ENCODE data around the gene DPY19L1.
"Not testable (repeated sequence)": the region's sequence is repeated elsewhere in the genome, so short reads cannot be mapped to it uniquely, and the experiment has no call there.

The DPY19L1 gene

DNA sequence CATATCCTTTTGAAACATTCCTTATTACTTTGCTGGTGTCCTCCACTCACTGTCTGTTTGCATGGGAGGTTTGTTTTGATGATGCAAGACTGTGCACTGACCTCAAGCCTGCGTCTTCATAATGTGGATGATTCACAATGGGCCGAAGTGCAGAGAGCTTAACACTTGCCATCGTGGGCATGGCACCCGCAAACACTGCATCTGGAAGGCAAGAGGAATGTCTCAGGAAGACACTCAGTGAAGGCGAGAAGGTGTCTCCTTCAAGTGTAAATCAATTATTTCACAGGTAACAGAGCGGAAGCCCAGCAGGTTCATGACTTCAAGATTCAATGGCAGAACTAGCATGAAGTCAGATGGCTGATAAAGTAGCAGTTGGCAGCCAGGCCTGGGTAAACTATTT is 98.1 kb downstream of the DPY19L1 start:
- Histone ChIP-seq H3K27ac (ENCODE audit: poor library complexity, severe bottlenecking) (no peak overlapping the region), H3K4me3 (ENCODE audit: severe bottlenecking) (no peak overlapping the region), H3K4me1 (ENCODE audit: insufficient read depth, poor library complexity, severe bottlenecking) (no peaks in the 10 kb centered on the region), H3K36me3 (ENCODE audit: low read depth) (no peaks in the 10 kb centered on the region), H3K27me3 (ENCODE audit: insufficient read depth, poor library complexity, severe bottlenecking) (no peaks in the 10 kb centered on the region), H3K9me3 (ENCODE audit: severe bottlenecking) (no peaks in the 10 kb centered on the region)
- ATAC-seq (ENCODE audit: low read depth), result 0 out of 3 replicates have a peak, but pooled peaks have one; percentile 19
- DNase-seq (ENCODE audit: low spot score), result no peak
- TF ChIP-seq, protein P1, sequence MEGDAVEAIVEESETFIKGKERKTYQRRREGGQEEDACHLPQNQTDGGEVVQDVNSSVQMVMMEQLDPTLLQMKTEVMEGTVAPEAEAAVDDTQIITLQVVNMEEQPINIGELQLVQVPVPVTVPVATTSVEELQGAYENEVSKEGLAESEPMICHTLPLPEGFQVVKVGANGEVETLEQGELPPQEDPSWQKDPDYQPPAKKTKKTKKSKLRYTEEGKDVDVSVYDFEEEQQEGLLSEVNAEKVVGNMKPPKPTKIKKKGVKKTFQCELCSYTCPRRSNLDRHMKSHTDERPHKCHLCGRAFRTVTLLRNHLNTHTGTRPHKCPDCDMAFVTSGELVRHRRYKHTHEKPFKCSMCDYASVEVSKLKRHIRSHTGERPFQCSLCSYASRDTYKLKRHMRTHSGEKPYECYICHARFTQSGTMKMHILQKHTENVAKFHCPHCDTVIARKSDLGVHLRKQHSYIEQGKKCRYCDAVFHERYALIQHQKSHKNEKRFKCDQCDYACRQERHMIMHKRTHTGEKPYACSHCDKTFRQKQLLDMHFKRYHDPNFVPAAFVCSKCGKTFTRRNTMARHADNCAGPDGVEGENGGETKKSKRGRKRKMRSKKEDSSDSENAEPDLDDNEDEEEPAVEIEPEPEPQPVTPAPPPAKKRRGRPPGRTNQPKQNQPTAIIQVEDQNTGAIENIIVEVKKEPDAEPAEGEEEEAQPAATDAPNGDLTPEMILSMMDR (IDR thresholded peaks at IDR 0.05; ENCODE audit: poor library complexity, severe bottlenecking), result no peak

DNA sequence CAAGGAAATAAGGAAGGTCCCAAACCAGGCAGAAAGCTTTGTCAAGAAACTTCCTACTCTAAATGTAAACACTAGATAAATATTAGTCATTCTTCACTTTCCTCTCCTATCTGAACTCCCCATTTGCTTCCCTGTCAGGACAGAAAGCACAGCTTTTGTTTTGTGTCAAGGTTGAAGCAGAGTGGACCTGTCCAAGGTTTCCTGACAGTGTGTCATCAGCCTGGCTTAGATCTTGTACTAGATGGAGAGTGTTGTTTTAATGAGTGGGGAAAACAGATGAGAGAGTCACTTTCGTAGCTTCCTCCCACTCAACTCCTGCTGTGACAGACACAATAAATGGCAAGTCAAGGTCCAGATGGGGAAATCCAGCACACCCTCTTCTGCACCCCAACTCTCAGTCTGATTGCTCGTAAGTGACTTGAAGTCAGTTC is 101.5 kb downstream of the DPY19L1 start:
- ATAC-seq (ENCODE audit: low read depth), result not testable (repeated sequence)

DNA sequence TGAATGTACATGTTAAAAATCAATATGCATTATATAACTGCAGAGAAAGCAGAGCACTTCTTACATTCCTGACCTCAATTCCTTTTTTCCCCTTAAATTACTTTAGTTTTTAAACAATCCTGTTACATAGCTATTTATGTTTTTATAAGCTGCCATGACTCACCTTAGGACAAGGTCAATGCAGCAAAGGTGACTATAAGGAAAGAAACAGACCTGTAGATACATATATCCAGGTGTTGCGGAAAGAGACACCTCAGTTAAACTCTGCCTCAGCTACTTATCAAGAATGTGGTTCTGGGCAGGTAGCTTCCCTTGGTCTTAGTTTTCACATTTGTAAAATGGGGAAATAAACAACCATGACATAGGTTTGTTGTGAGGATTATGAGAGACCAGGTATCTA is 105.5 kb downstream of the DPY19L1 start:
- Histone ChIP-seq H3K4me1 (ENCODE audit: insufficient read depth, poor library complexity, severe bottlenecking) (no peaks in the 10 kb centered on the region), H3K36me3 (ENCODE audit: low read depth) (0 out of 2 replicates have a peak, but pooled peaks cover 2% of the 10 kb centered on the region), H3K27me3 (ENCODE audit: insufficient read depth, poor library complexity, severe bottlenecking) (no peaks in the 10 kb centered on the region), H3K9me3 (ENCODE audit: severe bottlenecking) (no peaks in the 10 kb centered on the region), H3K4me3 (ENCODE audit: severe bottlenecking) (no peak overlapping the region), H3K27ac (ENCODE audit: poor library complexity, severe bottlenecking) (no peak overlapping the region)
- no peak for DNase-seq (ENCODE audit: low spot score)
- TF ChIP-seq, protein P1 (IDR thresholded peaks at IDR 0.05; ENCODE audit: poor library complexity, severe bottlenecking), result no peak
- ATAC-seq (ENCODE audit: low read depth), result no peak

More for the DNA sequence above, 101.5 kb downstream of the DPY19L1 start:
- DNase-seq (ENCODE audit: low spot score); H3K4me3 ChIP-seq (ENCODE audit: severe bottlenecking); H3K27me3 ChIP-seq (ENCODE audit: insufficient read depth, poor library complexity, severe bottlenecking); H3K9me3 ChIP-seq (ENCODE audit: severe bottlenecking); H3K27ac ChIP-seq (ENCODE audit: poor library complexity, severe bottlenecking); H3K4me1 ChIP-seq (ENCODE audit: insufficient read depth, poor library complexity, severe bottlenecking); H3K36me3 ChIP-seq (ENCODE audit: low read depth): not testable (repeated sequence)

DNA sequence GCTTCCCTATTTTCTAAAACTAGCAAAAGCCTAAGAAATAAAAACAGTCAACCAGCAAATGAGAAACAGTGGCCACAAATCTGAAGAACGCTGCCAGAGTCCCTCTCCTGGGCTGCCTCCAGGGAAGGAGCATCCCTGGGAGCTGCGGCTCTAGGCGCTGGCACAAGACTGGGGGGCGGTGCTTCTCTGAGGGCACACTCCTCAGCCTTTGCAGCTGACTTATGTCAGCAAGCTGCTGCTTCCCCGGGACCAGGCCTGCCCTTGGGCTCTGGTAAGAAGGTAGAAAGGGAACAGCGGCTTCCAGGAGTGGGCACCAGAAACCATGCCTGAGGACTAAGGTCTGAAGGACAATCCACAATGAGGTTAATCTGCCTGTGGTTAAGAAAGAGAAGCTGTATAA is 107.5 kb downstream of the DPY19L1 start:
- H3K4me3 ChIP-seq (ENCODE audit: severe bottlenecking); ATAC-seq (ENCODE audit: low read depth); H3K27me3 ChIP-seq (ENCODE audit: insufficient read depth, poor library complexity, severe bottlenecking); H3K36me3 ChIP-seq (ENCODE audit: low read depth); H3K4me1 ChIP-seq (ENCODE audit: insufficient read depth, poor library complexity, severe bottlenecking); H3K27ac ChIP-seq (ENCODE audit: poor library complexity, severe bottlenecking); H3K9me3 ChIP-seq (ENCODE audit: severe bottlenecking); DNase-seq (ENCODE audit: low spot score): not testable (repeated sequence)

DNA sequence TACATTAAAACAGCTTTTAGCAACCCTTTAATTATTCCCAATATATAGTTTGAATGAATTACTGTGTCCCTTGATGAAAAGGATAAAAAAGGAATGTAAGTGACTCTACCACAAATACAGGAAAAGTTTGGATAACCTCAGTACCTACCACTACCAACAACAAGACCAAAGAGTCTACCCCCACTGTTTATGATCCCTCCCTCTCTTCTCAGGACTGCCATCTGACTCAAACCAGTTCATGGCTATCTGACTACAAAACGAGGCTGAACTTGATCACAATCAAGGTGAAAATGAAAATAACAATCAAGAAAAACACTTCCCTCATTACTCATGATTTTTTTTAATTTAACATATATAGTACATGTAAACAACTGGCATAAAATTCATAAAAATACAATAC is 108.7 kb downstream of the DPY19L1 start:
- TF ChIP-seq, protein P1 (IDR thresholded peaks at IDR 0.05; ENCODE audit: poor library complexity, severe bottlenecking), result no peak
- H3K27ac ChIP-seq (ENCODE audit: poor library complexity, severe bottlenecking), result no peak overlapping the region
- DNase-seq (ENCODE audit: low spot score) (no peak), ATAC-seq (ENCODE audit: low read depth) (no peak)
- no peaks in the 10 kb centered on the region for H3K9me3 ChIP-seq (ENCODE audit: severe bottlenecking)
- H3K36me3 ChIP-seq (ENCODE audit: low read depth), result 0 out of 2 replicates have a peak, but pooled peaks cover 2% of the 10 kb centered on the region
- no peak overlapping the region for H3K4me3 ChIP-seq (ENCODE audit: severe bottlenecking)
- H3K4me1 ChIP-seq (ENCODE audit: insufficient read depth, poor library complexity, severe bottlenecking), result no peaks in the 10 kb centered on the region
- H3K27me3 ChIP-seq (ENCODE audit: insufficient read depth, poor library complexity, severe bottlenecking), result no peaks in the 10 kb centered on the region

DNA sequence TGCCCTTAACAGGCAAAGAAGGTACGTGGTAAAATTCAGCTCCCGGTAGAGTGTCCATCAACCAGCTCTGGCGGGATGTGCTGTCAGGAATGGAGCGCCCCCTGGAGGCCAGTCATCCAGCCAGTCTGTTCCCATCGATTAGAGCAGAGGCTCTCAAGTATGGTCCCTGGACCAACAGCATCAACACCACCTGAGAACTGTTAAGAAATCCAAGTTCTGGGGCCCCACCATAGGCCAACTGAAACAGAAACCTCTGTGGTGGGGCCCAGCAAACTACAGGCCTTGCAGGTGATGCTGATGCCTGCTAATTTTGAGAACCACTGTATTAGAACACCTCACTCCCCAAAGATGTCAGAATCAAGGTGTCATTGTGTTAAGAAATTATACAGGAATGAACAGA is 109.2 kb downstream of the DPY19L1 start:
- Histone ChIP-seq H3K4me1 (ENCODE audit: insufficient read depth, poor library complexity, severe bottlenecking) (no peaks in the 10 kb centered on the region), H3K27ac (ENCODE audit: poor library complexity, severe bottlenecking) (no peak overlapping the region), H3K27me3 (ENCODE audit: insufficient read depth, poor library complexity, severe bottlenecking) (no peaks in the 10 kb centered on the region), H3K9me3 (ENCODE audit: severe bottlenecking) (no peaks in the 10 kb centered on the region), H3K4me3 (ENCODE audit: severe bottlenecking) (no peak overlapping the region), H3K36me3 (ENCODE audit: low read depth) (0 out of 2 replicates have a peak, but pooled peaks cover 2% of the 10 kb centered on the region)
- DNase-seq (ENCODE audit: low spot score) (no peak), ATAC-seq (ENCODE audit: low read depth) (peak; percentile 68)
- TF ChIP-seq, protein P1 (IDR thresholded peaks at IDR 0.05; ENCODE audit: poor library complexity, severe bottlenecking), result peak; percentile 68

- H3K36me3 ChIP-seq (ENCODE audit: low read depth), result not testable (repeated sequence)
These were observed 116.8 kb downstream of the DPY19L1 start for GRCh38 chr7:34920470-34920869.

DNA sequence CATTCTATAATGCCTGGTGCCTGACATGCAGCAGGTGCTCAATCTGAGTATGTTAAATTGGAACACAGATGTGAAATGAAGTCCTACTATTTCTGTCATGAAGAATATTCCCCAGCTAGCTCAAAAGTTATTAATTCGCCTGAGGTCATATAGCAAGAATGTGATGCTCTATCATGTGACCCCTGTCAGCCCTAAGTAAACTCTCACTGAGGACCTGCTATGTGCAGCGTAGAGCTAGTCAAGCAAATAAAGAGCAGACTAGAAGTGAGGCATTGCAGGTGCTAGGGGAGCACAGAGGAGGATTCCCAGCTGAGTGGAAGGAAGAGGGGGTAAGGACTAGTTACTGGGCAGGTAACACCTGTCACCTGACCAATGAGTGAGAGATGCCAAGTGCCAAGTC is 118.2 kb downstream of the DPY19L1 start:
- not testable (repeated sequence) for H3K27ac ChIP-seq (ENCODE audit: poor library complexity, severe bottlenecking); DNase-seq (ENCODE audit: low spot score); H3K27me3 ChIP-seq (ENCODE audit: insufficient read depth, poor library complexity, severe bottlenecking); H3K4me3 ChIP-seq (ENCODE audit: severe bottlenecking); H3K36me3 ChIP-seq (ENCODE audit: low read depth); H3K4me1 ChIP-seq (ENCODE audit: insufficient read depth, poor library complexity, severe bottlenecking); H3K9me3 ChIP-seq (ENCODE audit: severe bottlenecking)
- 0 out of 3 replicates have a peak, but pooled peaks have one; percentile 19 for ATAC-seq (ENCODE audit: low read depth)

More at GRCh38 chr7:34920470-34920869, 116.8 kb downstream of the DPY19L1 start:
- not testable (repeated sequence) for H3K27ac ChIP-seq (ENCODE audit: poor library complexity, severe bottlenecking); DNase-seq (ENCODE audit: low spot score); ATAC-seq (ENCODE audit: low read depth); H3K4me1 ChIP-seq (ENCODE audit: insufficient read depth, poor library complexity, severe bottlenecking); H3K27me3 ChIP-seq (ENCODE audit: insufficient read depth, poor library complexity, severe bottlenecking); H3K9me3 ChIP-seq (ENCODE audit: severe bottlenecking); H3K4me3 ChIP-seq (ENCODE audit: severe bottlenecking)
